Endothelial cell (in vitro differentiated cells): ENCODE measurements around the gene TNFRSF12A. TPM values are rescaled to one million over a fixed set of nuclear protein-coding genes. Genes with fewer than 3 reads are reported as not detected.

Experiments
- DNase-seq: peaks from one replicate; pipeline ENCODE4 v3.0.0; 2021; ENCODE audit warnings: low spot score
- H3K27ac Mint-ChIP-seq: one replicate; pipeline ENCODE4 v1.8.0; 2021; ENCODE audit warnings: mixed read lengths, inconsistent platforms; ENCODE audit not compliant: unreplicated experiment
- H3K27me3 Mint-ChIP-seq: one replicate; pipeline ENCODE4 v1.8.0; 2021; ENCODE audit warnings: mild to moderate bottlenecking, moderate library complexity, mixed read lengths, inconsistent platforms; ENCODE audit not compliant: unreplicated experiment
- H3K36me3 Mint-ChIP-seq: one replicate; pipeline ENCODE4 v1.8.0; 2021; ENCODE audit warnings: mild to moderate bottlenecking, low read depth, mixed read lengths, inconsistent platforms; ENCODE audit not compliant: unreplicated experiment
- H3K4me1 Mint-ChIP-seq: one replicate; pipeline ENCODE4 v1.8.0; 2021; ENCODE audit warnings: mild to moderate bottlenecking, mixed read lengths, inconsistent platforms; ENCODE audit not compliant: unreplicated experiment
- H3K4me3 Mint-ChIP-seq: one replicate; pipeline ENCODE4 v1.8.0; 2021; ENCODE audit warnings: mild to moderate bottlenecking, mixed read lengths, inconsistent platforms; ENCODE audit not compliant: unreplicated experiment
- H3K9me3 Mint-ChIP-seq: one replicate; pipeline ENCODE4 v1.8.0; 2021; ENCODE audit warnings: mixed read lengths, inconsistent platforms; ENCODE audit not compliant: unreplicated experiment
- long read RNA-seq: library from polyadenylated mRNA; unstranded; transcript quantifications from one replicate; pipeline ENCODE4 v2.0.0, GENCODE V29; 2020; ENCODE audit not compliant: unreplicated experiment
- total RNA-seq: library from RNA; stranded (reverse); fragmentation: NEBNext Ultra II Directional; extraction: Animal tissue kit (Norgen Biotek cat#: 25700); gene quantifications from one replicate; pipeline ENCODE4 v1.2.1, GENCODE V29; 2021; ENCODE audit not compliant: unreplicated experiment
- TF ChIP-seq, protein P1 (sequence below): fragments of 200-600 bp; sonication (generic); IDR thresholded peaks from one replicate; pipeline ENCODE4 v1.5.0; 2021; ENCODE audit warnings: antibody characterized with exemption; ENCODE audit not compliant: unreplicated experiment

The TNFRSF12A gene
- total RNA-seq, result 3.0 TPM
- long read RNA-seq, partial matches to known transcripts, result 0 of 4 reads
- long read RNA-seq, other reads (novel, unspliced or antisense), result 0 of 4 reads

- Mint-ChIP-seq H3K36me3 (no peaks in the 10 kb centered on the region), H3K27me3 (peaks cover 26% of the 10 kb centered on the region), H3K27ac (no peak within 1 kb of the TSS), H3K4me3 (peak within 1 kb of the TSS; percentile 77), H3K9me3 (no peaks in the 10 kb centered on the region), H3K4me1 (peaks cover 26% of the 10 kb centered on the region)
- peak; percentile 72 for DNase-seq
- TF ChIP-seq, protein P1, sequence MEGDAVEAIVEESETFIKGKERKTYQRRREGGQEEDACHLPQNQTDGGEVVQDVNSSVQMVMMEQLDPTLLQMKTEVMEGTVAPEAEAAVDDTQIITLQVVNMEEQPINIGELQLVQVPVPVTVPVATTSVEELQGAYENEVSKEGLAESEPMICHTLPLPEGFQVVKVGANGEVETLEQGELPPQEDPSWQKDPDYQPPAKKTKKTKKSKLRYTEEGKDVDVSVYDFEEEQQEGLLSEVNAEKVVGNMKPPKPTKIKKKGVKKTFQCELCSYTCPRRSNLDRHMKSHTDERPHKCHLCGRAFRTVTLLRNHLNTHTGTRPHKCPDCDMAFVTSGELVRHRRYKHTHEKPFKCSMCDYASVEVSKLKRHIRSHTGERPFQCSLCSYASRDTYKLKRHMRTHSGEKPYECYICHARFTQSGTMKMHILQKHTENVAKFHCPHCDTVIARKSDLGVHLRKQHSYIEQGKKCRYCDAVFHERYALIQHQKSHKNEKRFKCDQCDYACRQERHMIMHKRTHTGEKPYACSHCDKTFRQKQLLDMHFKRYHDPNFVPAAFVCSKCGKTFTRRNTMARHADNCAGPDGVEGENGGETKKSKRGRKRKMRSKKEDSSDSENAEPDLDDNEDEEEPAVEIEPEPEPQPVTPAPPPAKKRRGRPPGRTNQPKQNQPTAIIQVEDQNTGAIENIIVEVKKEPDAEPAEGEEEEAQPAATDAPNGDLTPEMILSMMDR, result no peak
These were observed at the start of gene TNFRSF12A for GRCh38 chr16:3020247-3020603. TNFRSF12A (plus strand) TSS chr16:3020368; CDS start chr16:3020398, 30 bp downstream.

- peak overlapping the region; percentile 31 for H3K4me3 Mint-ChIP-seq
- TF ChIP-seq, protein P1, result no peak
- peaks cover 20% of the 10 kb centered on the region for H3K27me3 Mint-ChIP-seq
- H3K9me3 Mint-ChIP-seq, result no peaks in the 10 kb centered on the region
- peaks cover 6% of the 10 kb centered on the region for H3K4me1 Mint-ChIP-seq
- H3K36me3 Mint-ChIP-seq, result peaks cover 8% of the 10 kb centered on the region
- DNase-seq, result no peak
- no peak overlapping the region for H3K27ac Mint-ChIP-seq
These were observed 49.6 kb upstream of the TNFRSF12A start for GRCh38 chr16:2970563-2970962.

DNA sequence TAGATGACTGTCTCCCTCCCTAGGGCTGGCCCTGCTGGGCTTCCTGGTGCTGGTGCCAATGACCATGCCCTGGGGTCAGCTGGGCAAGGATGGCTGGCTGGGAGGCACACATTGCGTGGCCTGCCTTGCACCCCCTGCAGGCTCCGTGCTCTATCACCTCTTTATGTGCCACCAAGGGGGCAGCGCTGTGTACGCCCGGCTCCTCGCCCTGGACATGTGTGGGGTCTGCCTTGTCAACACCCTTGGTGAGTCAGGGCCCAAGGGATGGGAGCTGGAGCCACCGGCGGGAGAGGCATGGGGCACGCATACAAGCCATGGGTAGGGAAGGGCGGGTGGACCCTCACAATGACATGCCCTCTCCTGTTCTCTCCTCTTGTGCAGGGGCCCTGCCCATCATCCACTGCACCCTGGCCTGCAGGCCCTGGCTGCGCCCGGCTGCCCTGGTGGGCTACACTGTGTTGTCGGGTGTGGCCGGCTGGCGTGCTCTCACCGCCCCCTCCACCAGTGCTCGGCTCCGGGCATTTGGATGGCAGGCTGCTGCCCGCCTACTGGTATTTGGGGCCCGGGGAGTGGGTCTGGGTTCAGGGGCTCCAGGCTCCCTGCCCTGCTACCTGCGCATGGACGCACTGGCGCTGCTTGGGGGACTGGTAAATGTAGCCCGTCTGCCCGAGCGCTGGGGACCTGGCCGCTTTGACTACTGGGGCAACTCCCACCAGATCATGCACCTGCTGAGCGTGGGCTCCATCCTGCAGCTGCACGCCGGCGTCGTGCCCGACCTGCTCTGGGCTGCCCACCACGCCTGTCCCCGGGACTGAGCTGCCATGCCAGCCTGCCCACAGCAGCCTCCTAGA, 48.8 kb upstream of the TNFRSF12A start:
- no peak for DNase-seq
- no peak overlapping the region for H3K27ac Mint-ChIP-seq
- no peaks in the 10 kb centered on the region for H3K9me3 Mint-ChIP-seq
- H3K36me3 Mint-ChIP-seq, result peaks cover 8% of the 10 kb centered on the region
- peak overlapping the region; percentile 31 for H3K4me3 Mint-ChIP-seq
- TF ChIP-seq, protein P1, result no peak
- peaks cover 6% of the 10 kb centered on the region for H3K4me1 Mint-ChIP-seq
- H3K27me3 Mint-ChIP-seq, result peaks cover 17% of the 10 kb centered on the region

DNA sequence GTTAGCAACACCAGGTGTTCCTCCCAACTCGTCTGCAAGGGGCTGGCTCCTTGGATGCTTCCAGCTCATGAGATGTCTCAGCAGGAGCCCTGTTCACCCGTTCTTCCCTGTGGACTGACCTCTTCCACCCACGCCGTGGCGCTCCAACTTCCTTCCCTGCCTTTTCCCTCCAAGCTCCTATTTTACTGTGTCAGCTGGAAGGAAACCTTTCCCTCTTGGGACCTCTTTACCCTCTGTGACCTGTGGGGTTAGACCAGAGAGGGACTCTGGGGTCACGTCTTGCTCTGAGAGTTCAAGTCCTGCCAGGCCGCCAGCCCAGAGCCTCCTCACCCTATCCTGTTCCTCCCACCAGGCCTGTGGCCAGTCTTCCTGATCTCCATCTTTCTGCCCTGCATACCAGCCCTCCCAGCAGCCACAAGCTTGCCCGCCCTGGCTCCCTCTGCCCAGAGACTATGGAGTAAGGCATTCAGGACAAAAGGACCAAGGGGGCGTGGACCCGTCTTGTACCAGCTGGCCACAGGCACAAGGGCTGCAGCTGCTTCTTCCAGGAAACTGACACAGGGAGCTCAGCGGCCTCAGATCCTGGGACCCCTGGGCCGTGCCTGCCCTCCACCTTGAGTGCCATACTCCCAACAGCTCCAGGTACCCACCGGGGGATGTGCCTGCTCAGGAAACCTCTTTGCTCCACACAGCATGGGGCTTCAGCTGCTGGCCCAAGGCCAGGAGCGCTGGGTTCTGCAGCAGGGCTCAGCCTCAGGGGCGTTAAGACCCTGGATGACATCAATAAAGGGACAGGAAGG, 48.0 kb upstream of the TNFRSF12A start:
- H3K9me3 Mint-ChIP-seq, result no peaks in the 10 kb centered on the region
- H3K27me3 Mint-ChIP-seq, result peaks cover 17% of the 10 kb centered on the region
- H3K4me1 Mint-ChIP-seq, result peaks cover 6% of the 10 kb centered on the region
- peak overlapping the region; percentile 31 for H3K27ac Mint-ChIP-seq
- H3K4me3 Mint-ChIP-seq, result peak overlapping the region; percentile 47
- TF ChIP-seq, protein P1, result no peak
- H3K36me3 Mint-ChIP-seq, result peaks cover 8% of the 10 kb centered on the region
- DNase-seq, result no peak
